Amniotic stem cell (primary cell): ENCODE results near the gene TPCN1.

Source experiments
- DNase-seq: peaks from one replicate; lab custom pipeline; 2025; lab: John Stamatoyannopoulos, UW

Gene TPCN1

GRCh38 chr12:113260636-113261300 lies 39.5 kb downstream of the TPCN1 start:
- no peak for DNase-seq

DNA sequence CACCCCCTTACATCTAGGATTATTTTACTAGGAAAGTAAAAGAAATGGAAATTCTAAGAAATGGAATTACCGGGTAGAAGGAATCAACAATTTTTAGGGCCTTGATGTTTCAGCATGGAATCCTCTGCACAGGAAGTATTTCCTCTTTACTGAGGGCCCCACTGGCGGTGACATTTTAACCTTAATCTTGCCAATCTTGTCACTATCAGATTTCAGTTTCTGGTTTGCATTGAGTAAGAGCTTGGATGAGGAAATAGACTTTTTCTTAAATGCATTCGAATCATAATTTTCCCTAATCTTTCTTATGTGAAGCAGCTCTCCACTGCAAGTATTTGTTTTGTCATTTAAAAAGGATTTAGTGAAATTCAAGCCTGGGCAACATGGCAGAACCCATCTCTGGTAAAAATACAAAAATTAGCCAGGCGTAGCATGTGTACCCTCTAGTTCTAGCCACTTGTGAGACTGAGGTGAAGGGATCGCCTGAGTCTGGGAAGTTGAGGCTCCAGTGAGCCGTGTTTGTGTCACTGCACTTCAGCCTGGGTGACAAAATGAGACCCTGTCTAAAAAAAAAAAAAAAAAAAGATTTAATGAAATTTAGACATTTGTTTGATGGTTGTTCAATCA lies 40.7 kb downstream of the TPCN1 start:
- no peak for DNase-seq

- DNase-seq = no peak
These were observed 41.4 kb downstream of the TPCN1 start for GRCh38 chr12:113262710-113263109.

GRCh38 chr12:113263431-113263963 lies 42.2 kb downstream of the TPCN1 start:
- DNase-seq = no peak

GRCh38 chr12:113266106-113266895 lies 45.0 kb downstream of the TPCN1 start:
- no peak for DNase-seq

DNA sequence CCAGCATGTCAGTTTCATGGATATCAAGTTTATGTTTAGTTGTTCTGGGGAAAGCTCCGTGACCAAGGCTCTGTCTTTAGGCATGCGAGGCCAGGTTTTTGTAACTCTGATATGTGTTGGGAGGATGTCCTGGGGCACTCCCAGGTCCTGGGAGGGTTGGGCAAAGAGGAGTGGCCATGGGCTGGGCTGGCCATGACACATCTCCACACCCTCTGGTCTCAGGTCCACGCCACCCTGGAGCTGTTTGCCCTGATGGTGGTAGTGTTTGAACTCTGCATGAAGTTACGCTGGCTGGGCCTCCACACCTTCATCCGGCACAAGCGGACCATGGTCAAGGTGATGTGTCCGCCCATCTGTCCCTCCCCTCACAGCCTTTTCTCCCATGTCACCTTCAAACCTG lies 46.4 kb downstream of the TPCN1 start:
- no peak for DNase-seq

DNA sequence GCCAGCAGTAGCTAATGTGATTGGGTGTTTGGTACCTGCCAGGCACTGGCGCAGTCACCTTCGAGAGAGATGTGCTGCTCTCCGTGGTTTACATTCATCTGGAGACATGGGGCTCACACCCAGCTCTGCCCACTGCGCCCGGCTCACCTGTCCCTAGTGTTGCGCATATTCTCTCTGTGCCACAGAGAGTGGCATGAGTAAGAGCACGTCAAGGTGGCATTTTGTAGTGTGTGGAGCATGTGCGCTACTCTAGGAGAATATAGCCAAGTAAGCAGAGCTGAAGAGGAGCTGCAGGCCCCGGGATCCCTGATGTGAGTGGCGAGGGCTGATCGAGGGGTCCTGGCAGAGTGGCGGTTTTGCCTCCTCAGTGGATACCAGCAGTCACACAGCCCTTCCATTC lies 46.9 kb downstream of the TPCN1 start:
- DNase-seq = no peak

DNA sequence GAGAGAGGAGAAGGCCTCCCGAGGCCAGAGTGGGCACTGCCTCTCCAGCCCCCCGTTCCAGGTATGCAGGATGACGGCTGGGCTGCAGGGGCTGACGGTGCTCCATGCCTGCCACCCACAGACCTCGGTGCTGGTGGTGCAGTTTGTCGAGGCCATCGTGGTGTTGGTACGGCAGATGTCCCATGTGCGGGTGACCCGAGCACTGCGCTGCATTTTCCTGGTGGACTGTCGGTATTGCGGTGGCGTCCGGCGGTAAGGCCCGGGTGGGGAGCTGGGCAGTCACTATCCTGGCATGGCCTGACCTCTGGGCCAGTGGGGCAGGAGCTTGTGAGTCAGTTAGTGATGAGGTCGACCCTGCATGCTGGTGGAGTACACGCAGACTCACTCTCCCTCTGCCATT lies 47.4 kb downstream of the TPCN1 start:
- no peak for DNase-seq

GRCh38 chr12:113269257-113269943 lies 48.1 kb downstream of the TPCN1 start:
- no peak for DNase-seq

DNA sequence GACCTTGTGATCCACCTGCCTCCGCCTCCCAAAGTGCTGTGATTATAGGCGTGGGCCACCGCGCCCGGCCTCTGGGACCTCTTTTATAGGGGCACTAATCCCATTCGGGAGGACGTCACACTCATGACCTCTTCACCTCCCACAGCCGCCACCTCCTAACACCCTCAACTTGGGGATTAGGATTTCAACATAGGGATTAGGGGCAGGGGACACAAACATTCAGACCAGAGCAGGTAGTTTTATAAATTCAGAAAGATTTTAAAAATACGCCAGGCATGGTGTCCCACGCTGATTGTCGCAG lies 49.4 kb downstream of the TPCN1 start:
- no peak for DNase-seq

- DNase-seq = no peak
These were observed 50.2 kb downstream of the TPCN1 start for GRCh38 chr12:113271466-113271852.

DNA sequence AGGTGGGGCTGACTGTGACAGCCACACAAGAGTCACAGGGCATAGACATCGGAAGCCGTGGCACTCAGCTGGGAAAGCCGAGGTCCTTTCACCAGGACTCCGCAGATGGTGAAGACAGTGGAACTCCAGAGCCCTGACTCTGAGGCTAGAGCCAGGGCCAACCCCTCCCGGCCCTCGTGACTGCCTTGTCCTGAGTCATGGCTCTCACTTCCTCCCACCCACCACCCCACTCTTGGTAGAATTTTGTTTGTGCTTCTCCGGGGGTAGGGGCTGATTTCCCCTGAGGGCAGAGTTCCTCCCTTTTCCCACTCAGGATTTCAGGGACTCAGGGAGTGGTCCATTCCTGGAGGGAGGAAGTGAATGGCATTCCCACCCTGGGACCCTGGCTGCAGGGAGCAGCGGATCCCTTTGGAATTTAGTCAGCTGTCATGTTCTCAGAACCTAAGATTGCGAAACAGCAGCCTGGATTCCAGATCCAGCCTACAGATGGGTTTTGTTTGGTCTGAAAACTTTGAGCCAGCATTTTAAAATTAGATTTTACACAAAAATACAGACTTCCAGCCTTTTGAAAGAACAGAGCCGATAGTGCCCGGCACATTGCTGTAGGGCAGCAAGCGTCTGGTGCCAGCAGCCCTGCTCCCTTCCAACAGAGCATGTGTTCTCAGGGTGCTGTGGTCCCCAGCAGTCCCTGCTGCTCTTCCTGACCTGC lies 50.7 kb downstream of the TPCN1 start:
- peak; percentile 63 for DNase-seq

DNA sequence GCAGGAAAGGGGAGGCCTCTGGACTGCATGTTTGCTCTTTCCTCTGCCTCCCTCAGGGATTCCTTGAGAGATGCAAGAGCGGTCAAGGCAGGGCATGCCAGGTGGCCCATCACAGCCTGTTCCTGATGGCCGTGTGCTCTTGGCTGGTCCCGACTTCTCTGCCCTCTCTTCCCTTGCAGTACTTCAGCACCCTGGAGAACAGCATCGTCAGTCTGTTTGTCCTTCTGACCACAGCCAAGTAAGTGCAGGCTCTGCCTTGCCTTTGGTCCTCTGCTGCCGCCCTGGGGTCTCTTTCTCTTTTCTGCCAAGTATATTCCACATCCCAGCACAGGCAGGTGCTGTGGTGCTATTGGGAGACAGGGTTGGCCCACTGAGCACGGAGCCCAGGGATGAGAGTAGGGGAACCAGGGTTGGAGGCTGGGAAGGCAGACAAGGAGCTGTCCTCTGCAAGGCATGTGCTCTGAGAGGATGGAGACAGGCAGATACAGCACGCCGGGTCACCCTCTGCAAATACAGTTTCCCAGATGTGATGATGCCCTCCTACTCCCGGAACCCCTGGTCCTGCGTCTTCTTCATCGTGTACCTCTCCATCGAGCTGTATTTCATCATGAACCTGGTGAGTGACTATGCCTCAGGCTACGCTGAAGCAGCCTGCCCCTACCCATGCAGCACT lies 51.9 kb downstream of the TPCN1 start:
- no peak for DNase-seq

DNA sequence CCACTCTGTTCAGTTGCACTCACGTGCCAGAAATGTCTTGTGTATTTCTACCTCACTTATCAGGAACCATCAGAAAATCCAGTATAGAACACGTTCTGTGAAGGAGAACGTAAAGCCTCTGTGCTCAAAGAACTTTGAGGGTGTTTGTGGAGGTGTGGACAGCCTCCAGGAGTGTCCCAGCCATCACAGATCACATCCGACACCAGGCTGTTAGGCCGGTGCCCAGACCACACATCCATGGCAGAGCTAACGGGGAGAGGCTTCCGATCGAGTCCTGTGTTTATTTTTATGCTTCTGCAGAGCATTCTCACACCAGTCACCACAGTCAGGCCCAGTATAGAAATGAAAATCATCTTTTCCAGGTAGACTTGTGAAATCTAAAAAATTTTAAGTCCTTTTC lies 53.6 kb downstream of the TPCN1 start:
- DNase-seq = no peak

DNA sequence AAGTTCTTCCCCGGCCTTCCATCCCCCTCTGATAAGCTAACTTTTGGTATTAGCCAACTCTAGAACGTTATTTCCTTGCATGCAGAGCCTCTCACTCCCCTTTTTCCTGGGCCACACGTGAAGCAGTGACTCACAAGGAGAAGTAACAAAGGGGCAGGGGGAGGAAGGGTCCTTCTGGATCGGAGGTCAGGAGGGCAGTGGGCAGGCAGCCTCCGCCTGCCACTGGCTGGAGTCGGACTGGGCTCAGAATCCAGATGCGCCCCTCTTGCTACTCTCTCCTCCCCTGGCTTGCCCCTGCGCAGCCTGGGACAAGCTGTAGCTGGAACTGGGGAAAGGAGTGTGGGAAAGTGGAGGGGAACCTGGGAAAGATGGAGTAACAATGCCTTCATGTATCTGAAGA lies 55.0 kb downstream of the TPCN1 start:
- no peak for DNase-seq

GRCh38 chr12:113276946-113277500 lies 55.8 kb downstream of the TPCN1 start:
- no peak for DNase-seq

GRCh38 chr12:113277511-113277910 lies 56.2 kb downstream of the TPCN1 start:
- no peak for DNase-seq

- no peak for DNase-seq
These were observed 56.9 kb downstream of the TPCN1 start for GRCh38 chr12:113278141-113278540.

GRCh38 chr12:113278633-113279032 lies 57.4 kb downstream of the TPCN1 start:
- no peak for DNase-seq

DNA sequence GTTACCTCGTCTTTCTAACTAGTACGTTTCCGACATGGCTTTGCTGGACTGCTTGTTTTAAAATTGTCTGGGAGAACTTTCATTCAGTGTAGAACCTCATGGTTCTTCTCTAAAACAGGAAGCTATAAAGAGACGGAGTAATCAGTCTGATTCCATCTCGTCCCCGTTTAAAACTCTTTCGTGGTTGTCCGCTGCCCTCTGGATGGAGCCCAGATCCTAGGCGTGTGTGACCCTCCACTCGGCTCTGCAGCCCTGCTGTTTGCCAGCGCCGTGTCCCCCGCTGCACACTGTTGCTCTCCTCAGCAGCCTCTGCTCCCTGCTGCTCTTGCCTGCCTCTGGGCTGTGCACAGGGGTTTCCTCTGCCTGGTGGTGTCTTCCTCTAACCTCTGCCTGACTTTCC lies 63.5 kb downstream of the TPCN1 start:
- DNase-seq = no peak
